Measurements from ENCODE around the gene HTRA2. TPM values are rescaled to one million over a fixed set of nuclear protein-coding genes. Genes with fewer than 3 reads are reported as not detected.
A peak's percentile ranks its signal among the peaks of the same experiment; 100 is the strongest.

Gene HTRA2
- total and polyA plus RNA-seq, 12 donors = 21.2 to 41.0 (median 25.6) TPM

GRCh38 chr2:74530239-74531187 lies 780 bp downstream of the HTRA2 start:
- intact Hi-C loops (cut with DNase I) = loop anchor here in 3 of 10 donors (2.0 to 5.0 kb wide), 3 partner anchors 22 to 57 kb away; partner anchors contain the start of genes CCDC142 (in 1 of the 3), LOXL3 (in 1 of the 3) and TTC31 (in 1 of the 3)
- peaks cover 12 to 35% (median 31%) of the 10 kb centered on the region in 9 donors for H3K4me1 ChIP-seq
- peak overlapping the region; percentile 63 to 97 (median 86) for H3K4me3 ChIP-seq
- H3K27me3 ChIP-seq = no peaks in the 10 kb centered on the region
- no peak for TF ChIP-seq CTCF (IDR thresholded peaks at IDR 0.05)
- ATAC-seq (peak; percentile 4 to 50 (median 16)), DNase-seq (peak in 1 of 2 donors; percentile 41)
- WGBS, 2 donors = 3 to 4% methylated on average over 54 of the region's 54 CpGs
- H3K27ac ChIP-seq = peak overlapping the region; percentile 25 to 95 (median 91)
- H3K9me3 ChIP-seq = no peaks in the 10 kb centered on the region
- H3K36me3 ChIP-seq = peaks cover 0 to 72% (median 34%) of the 10 kb centered on the region in 9 donors

- no peak overlapping the region for H3K4me3 ChIP-seq
- peak overlapping the region in 3 of 10 donors; percentile 2 to 92 (median 91) for H3K27ac ChIP-seq
- H3K27me3 ChIP-seq = no peaks in the 10 kb centered on the region
- ATAC-seq (no peak), DNase-seq (no peak)
- H3K4me1 ChIP-seq = peaks cover 12 to 35% (median 31%) of the 10 kb centered on the region in 9 donors
- H3K36me3 ChIP-seq = peaks cover 0 to 62% (median 27%) of the 10 kb centered on the region in 9 donors
- no peak for TF ChIP-seq CTCF (IDR thresholded peaks at IDR 0.05)
- WGBS, 2 donors = 77 to 81% methylated on average over 7 of the region's 7 CpGs
- H3K9me3 ChIP-seq = no peaks in the 10 kb centered on the region
- intact Hi-C loops (cut with DNase I) = loop anchor here in 3 of 10 donors (2.0 to 5.0 kb wide), 3 partner anchors 21 to 56 kb away; partner anchors contain the start of genes CCDC142 (in 1 of the 3), LOXL3 (in 1 of the 3) and TTC31 (in 1 of the 3)
These were observed 1.9 kb downstream of the HTRA2 start for GRCh38 chr2:74531666-74532065.

GRCh38 chr2:74532222-74532621 lies 2.5 kb downstream of the HTRA2 start:
- peaks cover 0 to 57% (median 21%) of the 10 kb centered on the region in 9 donors for H3K36me3 ChIP-seq
- no peak for DNase-seq
- H3K9me3 ChIP-seq = no peaks in the 10 kb centered on the region
- peak in 7 of 9 donors; percentile 14 to 45 (median 29) for TF ChIP-seq CTCF (IDR thresholded peaks at IDR 0.05)
- intact Hi-C loops (cut with DNase I) = loop anchor here in 2 of 10 donors (5.0 kb wide), 2 partner anchors 50 to 55 kb away; partner anchors contain the start of genes CCDC142 (in 1 of the 2) and TTC31 (in 1 of the 2)
- H3K4me3 ChIP-seq = no peak overlapping the region
- H3K27ac ChIP-seq = peak overlapping the region in 1 of 10 donors; percentile 2
- no peak for ATAC-seq
- H3K27me3 ChIP-seq = no peaks in the 10 kb centered on the region
- H3K4me1 ChIP-seq = peaks cover 12 to 35% (median 30%) of the 10 kb centered on the region in 9 donors

- no peaks in the 10 kb centered on the region for H3K9me3 ChIP-seq
- no peaks in the 10 kb centered on the region for H3K27me3 ChIP-seq
- DNase-seq = no peak
- H3K4me1 ChIP-seq = peaks cover 10 to 27% (median 23%) of the 10 kb centered on the region in 9 donors
- no peak for ATAC-seq
- intact Hi-C loops (cut with DNase I) = loop anchor here in 2 of 10 donors (5.0 kb wide), 2 partner anchors 51 to 54 kb away; partner anchors contain the start of genes CCDC142 (in 1 of the 2) and TTC31 (in 1 of the 2)
- peaks cover 0 to 45% (median 12%) of the 10 kb centered on the region in 9 donors for H3K36me3 ChIP-seq
- TF ChIP-seq CTCF (IDR thresholded peaks at IDR 0.05) = no peak
- no peak overlapping the region for H3K4me3 ChIP-seq
- WGBS, 2 donors = 84 to 85% methylated on average over 4 of the region's 4 CpGs
- H3K27ac ChIP-seq = no peak overlapping the region
These were observed 3.7 kb downstream of the HTRA2 start for GRCh38 chr2:74533464-74533863.
